ENCODE data around the gene CXCL12.

DNA sequence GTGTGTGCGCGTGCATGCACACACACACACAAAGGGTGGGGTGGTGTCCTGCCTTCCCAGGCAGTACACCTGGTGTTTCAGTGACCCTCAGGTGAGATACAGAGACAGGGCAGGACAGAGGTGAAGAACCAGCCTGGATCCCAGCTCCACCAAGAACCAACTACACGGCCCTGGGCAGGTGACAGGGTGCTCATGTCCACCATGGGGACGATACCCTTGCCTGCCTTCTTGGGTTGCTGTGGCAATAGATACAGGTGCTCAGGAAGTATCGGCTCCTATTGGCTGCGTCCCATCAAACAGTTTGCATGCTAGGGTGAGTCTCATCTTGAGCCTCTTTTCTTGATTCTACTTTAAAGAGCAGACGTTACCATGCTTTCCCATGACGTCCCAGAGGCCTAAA is 33.7 kb upstream of the CXCL12 start:
- TF ChIP-seq, protein P1, sequence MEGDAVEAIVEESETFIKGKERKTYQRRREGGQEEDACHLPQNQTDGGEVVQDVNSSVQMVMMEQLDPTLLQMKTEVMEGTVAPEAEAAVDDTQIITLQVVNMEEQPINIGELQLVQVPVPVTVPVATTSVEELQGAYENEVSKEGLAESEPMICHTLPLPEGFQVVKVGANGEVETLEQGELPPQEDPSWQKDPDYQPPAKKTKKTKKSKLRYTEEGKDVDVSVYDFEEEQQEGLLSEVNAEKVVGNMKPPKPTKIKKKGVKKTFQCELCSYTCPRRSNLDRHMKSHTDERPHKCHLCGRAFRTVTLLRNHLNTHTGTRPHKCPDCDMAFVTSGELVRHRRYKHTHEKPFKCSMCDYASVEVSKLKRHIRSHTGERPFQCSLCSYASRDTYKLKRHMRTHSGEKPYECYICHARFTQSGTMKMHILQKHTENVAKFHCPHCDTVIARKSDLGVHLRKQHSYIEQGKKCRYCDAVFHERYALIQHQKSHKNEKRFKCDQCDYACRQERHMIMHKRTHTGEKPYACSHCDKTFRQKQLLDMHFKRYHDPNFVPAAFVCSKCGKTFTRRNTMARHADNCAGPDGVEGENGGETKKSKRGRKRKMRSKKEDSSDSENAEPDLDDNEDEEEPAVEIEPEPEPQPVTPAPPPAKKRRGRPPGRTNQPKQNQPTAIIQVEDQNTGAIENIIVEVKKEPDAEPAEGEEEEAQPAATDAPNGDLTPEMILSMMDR (IDR thresholded peaks at IDR 0.05): no peak
- TF ChIP-seq POLR2A (IDR thresholded peaks at IDR 0.05) (no peak), POLR2AphosphoS5 (IDR thresholded peaks at IDR 0.05) (no peak)

Data from prostate gland (tissue), 2 donors.